Heart right ventricle (tissue), 16 donors: ENCODE results near the gene MFAP2. TPM values are rescaled to one million over a fixed set of nuclear protein-coding genes. Genes with fewer than 3 reads are reported as not detected.

ENCODE experiments used
- ATAC-seq, 8 donors: fragments of 200-7000 bp; cut with Tn5 transposase; one replicate each; pipeline ENCODE4 v1.9.1; 2020; ENCODE audit warnings: mild to moderate bottlenecking in 8 of 8, moderate library complexity in 8 of 8, moderate number of reproducible peaks in 1 of 8
- DNase-seq, 2 donors: peaks; one replicate each; pipeline ENCODE4 v3.0.0-alpha.2; 2020
- H3K27ac ChIP-seq, 10 donors: fragments of 200-600 bp; sonication (generic) in 2 of 10; one replicate each; pipeline versions ENCODE4 v1.5.0 to v1.8.0; 2020 to 2022; ENCODE audit warnings: mild to moderate bottlenecking in 3 of 10
- H3K27me3 ChIP-seq, 7 donors: fragments of 200-600 bp; one replicate each; pipeline ENCODE4 v1.8.0; 2021 to 2022; ENCODE audit warnings: mild to moderate bottlenecking in 2 of 7
- H3K36me3 ChIP-seq, 9 donors: fragments of 200-600 bp; sonication (generic) in 1 of 9; one replicate each; pipeline versions ENCODE4 v1.5.0 to v1.8.0; 2020 to 2022; ENCODE audit warnings: mild to moderate bottlenecking in 2 of 9
- H3K4me1 ChIP-seq, 9 donors: fragments of 200-600 bp; sonication (generic) in 1 of 9; one replicate each; pipeline versions ENCODE4 v1.5.0 to v1.8.0; 2020 to 2022; ENCODE audit warnings: mild to moderate bottlenecking in 4 of 9
- H3K4me3 ChIP-seq, 10 donors: fragments of 200-600 bp; sonication (generic) in 2 of 10; one replicate each; pipeline versions ENCODE4 v1.5.0 to v1.8.0; 2020 to 2022; ENCODE audit warnings: mild to moderate bottlenecking in 7 of 10, moderate library complexity in 2 of 10
- H3K9me3 ChIP-seq, 11 donors: fragments of 200-600 bp in 10 of 11; sonication (generic) in 2 of 11; one replicate each; pipeline versions ENCODE4 v1.5.0 to v1.8.0; 2013 to 2022; ENCODE audit warnings: mild to moderate bottlenecking in 2 of 11, control low read depth in 1 of 11, moderate library complexity in 1 of 11
- CTCF ChIP-seq, 9 donors: fragments of 200-600 bp; sonication (generic) in 2 of 9; IDR thresholded peaks; one replicate each; pipeline versions ENCODE4 v1.5.0 to v1.8.0; 2021 to 2022; ENCODE audit warnings: antibody characterized with exemption in 9 of 9, mild to moderate bottlenecking in 5 of 9, moderate library complexity in 1 of 9
- WGBS, 2 donors: extraction: QIAGEN DNeasy Blood & Tissue Kit; methylation state at CpG; one replicate each; pipeline ENCODE4 v1.1.7; 2013; ENCODE audit warnings: inconsistent platforms in 1 of 2; 5-methylcytosine and 5-hydroxymethylcytosine counted together
- intact Hi-C, 10 donors: fragments of 100-400 bp; cut with DNase I; formaldehyde crosslinking; loops; one replicate each; pipeline versions ENCODE4 v1.11.1 to v1.14.2; 2022
- polyA plus RNA-seq, 2 donors: library from polyadenylated mRNA; stranded (reverse); fragments of 200-250 nt; gene quantifications; one replicate each; pipeline ENCODE4 v1.2.3, GENCODE V29; 2013
- total RNA-seq, 10 donors: library from RNA; stranded (reverse); fragmentation: NEBNext Ultra II Directional in 3 of 10; extraction: Animal tissue kit (Norgen Biotek cat#: 25700) in 3 of 10; gene quantifications; one replicate each; pipeline versions ENCODE4 v1.2.1 to v1.2.4, GENCODE V29; 2021 to 2023
- donor health status: Arrhythmogenic right ventricular cardiomyopathy.
- donor health status: ischemic (EF 13 %, LVEDD 7.1; RV severe dilation, severe dysfunction).
- donor health status: healthy with polysubstance abuse.
- donor health status: DM: no; HTN: yes; CAD: no.
- donor health status: DM: no; HTN: no; CAD: no.
- donor health status: ischemic (EF 25% LVEDD 6.9; RV normal size, moderate dysfunction).
- donor health status: ischemic (EF 25% LVEDD 5.7; RV mildly dilated, moderate dysfunction).
- donor health status: healthy.
- donor health status: DM: yes; HTN: yes; CAD: no.
- donor health status: Ischemic cardiomyopathy.
- donor health status: ischemic (EF 35%, LVEDD 5.7; RV mildly dilated, moderate dysfunction).
- donor health status: nonischemic (EF 11% LVEDD 7.7; RV severe dilation, severe dysfunction).
- donor health status: DM: yes; HTN: yes; CAD: no.
- donor health status: PGD.
- donor health status: ischemic (EF 29% LVEDD 5.4; RV normal size, mild dysfunction).
- donor health status: nonischemic (EF 23%, LVEDD 6.1; RV moderate dilation, normal function).

Gene MFAP2
- total and polyA plus RNA-seq, 12 donors: 1.3 to 10.5 (median 2.5) TPM

DNA sequence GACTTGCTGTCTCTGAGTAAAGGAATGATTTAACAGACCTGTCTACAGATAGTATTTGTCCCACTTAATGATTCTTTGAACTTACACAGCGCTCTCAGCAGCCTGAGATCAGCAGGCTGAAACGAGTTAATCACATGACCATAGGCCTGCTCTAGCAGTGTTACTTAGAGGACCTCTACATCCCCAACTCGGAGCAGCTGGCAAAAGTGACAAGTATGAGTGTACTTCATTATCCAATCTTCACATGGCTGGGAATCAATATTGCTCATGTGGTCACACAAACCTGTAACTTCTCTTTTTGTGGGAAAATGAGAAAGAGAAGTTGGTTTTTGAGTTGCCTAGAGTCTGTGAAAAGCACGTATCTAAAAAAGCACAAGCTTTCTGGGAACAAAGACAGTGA is 42.7 kb upstream of the MFAP2 start:
- WGBS, 2 donors: 57 to 65% methylated on average over 4 of the region's 4 CpGs
- H3K27ac ChIP-seq: no peak overlapping the region
- intact Hi-C loops: no loop called here

GRCh38 chr1:17021896-17022295 is 41.5 kb upstream of the MFAP2 start:
- Histone ChIP-seq H3K4me1 (peaks cover 0 to 11% (median 0%) of the 10 kb centered on the region in 9 donors), H3K27me3 (no peaks in the 10 kb centered on the region), H3K9me3 (no peaks in the 10 kb centered on the region), H3K4me3 (no peak overlapping the region), H3K27ac (no peak overlapping the region), H3K36me3 (peaks cover 7 to 98% (median 91%) of the 10 kb centered on the region in 9 donors)
- DNase-seq: no peak
- WGBS, 2 donors: 89 to 92% methylated on average over 10 of the region's 10 CpGs
- no peak for ATAC-seq
- intact Hi-C loops: no loop called here
- TF ChIP-seq CTCF (IDR thresholded peaks at IDR 0.05): no peak

More for the DNA sequence above, 42.7 kb upstream of the MFAP2 start:
- DNase-seq (no peak), ATAC-seq (no peak)
- Histone ChIP-seq H3K27me3 (no peaks in the 10 kb centered on the region), H3K9me3 (no peaks in the 10 kb centered on the region), H3K36me3 (peaks cover 7 to 100% (median 97%) of the 10 kb centered on the region in 9 donors), H3K4me1 (peaks cover 0 to 21% (median 0%) of the 10 kb centered on the region in 9 donors), H3K4me3 (no peak overlapping the region)
- TF ChIP-seq CTCF (IDR thresholded peaks at IDR 0.05): no peak

DNA sequence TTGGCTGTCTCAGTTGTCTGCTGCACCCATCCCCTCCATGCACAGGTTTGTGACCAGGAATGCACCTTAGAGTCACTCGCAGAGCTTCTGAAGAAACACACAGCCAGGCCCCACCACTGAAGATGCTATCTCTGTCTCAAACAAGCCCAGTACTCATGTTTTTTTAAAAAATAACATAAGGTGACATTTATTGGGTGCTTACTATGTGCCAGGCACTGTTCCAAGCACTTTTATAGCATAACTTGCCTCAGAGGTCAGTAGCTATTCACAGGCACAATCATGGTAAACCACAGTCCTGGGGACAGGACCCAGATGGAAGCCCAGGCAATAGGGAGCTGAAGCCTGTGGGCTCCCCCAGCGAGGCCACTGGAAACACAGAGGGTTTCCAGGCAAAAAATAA is 40.1 kb upstream of the MFAP2 start:
- no peaks in the 10 kb centered on the region for H3K9me3 ChIP-seq
- no peaks in the 10 kb centered on the region for H3K27me3 ChIP-seq
- intact Hi-C loops: no loop called here
- H3K27ac ChIP-seq: no peak overlapping the region
- 96 to 98% methylated on average over 2 of the region's 2 CpGs for WGBS, 2 donors
- no peak for TF ChIP-seq CTCF (IDR thresholded peaks at IDR 0.05)
- peaks cover 7 to 84% (median 77%) of the 10 kb centered on the region in 9 donors for H3K36me3 ChIP-seq
- ATAC-seq (no peak), DNase-seq (no peak)
- H3K4me1 ChIP-seq: peaks cover 0 to 11% (median 0%) of the 10 kb centered on the region in 9 donors
- no peak overlapping the region for H3K4me3 ChIP-seq

DNA sequence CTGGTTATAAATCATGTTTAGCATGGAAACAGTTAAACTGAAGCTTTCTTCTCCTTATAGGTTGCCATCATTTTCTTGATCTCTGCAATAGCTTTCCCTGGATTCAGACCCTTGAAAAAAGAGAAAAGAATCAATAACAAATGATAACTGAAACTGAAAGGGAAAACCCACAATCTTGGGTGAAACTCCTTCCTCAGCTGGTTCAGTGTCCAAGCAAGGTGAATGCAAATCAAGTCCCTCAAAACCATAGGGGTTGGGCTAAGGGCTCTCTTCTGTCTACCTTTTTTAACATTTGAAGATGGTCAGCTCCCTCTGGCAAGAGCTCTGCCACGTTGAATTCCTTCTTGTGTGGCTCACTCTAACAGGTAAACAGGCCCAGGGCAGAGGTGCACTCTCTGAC is 38.4 kb upstream of the MFAP2 start:
- no peak for TF ChIP-seq CTCF (IDR thresholded peaks at IDR 0.05)
- Histone ChIP-seq H3K4me1 (peaks cover 0 to 18% (median 0%) of the 10 kb centered on the region in 9 donors), H3K9me3 (no peaks in the 10 kb centered on the region), H3K27me3 (no peaks in the 10 kb centered on the region), H3K27ac (no peak overlapping the region), H3K4me3 (no peak overlapping the region), H3K36me3 (peaks cover 7 to 68% (median 63%) of the 10 kb centered on the region in 9 donors)
- WGBS, 2 donors: 30 to 35% methylated on average over 1 of the region's 1 CpG
- intact Hi-C loops: no loop called here
- DNase-seq: no peak
- ATAC-seq: no peak
